ENCODE data around the gene VPS41.
"Not testable (repeated sequence)": the region's sequence is repeated elsewhere in the genome, so short reads cannot be mapped to it uniquely, and the experiment has no call there.

The VPS41 gene

GRCh38 chr7:38908759-38909335 lies at the start of gene VPS41:
Gene VPS41 (minus strand): TSS chr7:38909191. CDS start chr7:38909174, 17 bp downstream.
- DNase-seq, result peak; percentile 79

GRCh38 chr7:38955892-38956291 lies 46.9 kb upstream of the VPS41 start:
- DNase-seq, result no peak

- no peak for DNase-seq
These were observed 45.0 kb upstream of the VPS41 start for GRCh38 chr7:38953971-38954370.

- no peak for DNase-seq
These were observed 44.2 kb upstream of the VPS41 start for GRCh38 chr7:38953227-38953626.

DNA sequence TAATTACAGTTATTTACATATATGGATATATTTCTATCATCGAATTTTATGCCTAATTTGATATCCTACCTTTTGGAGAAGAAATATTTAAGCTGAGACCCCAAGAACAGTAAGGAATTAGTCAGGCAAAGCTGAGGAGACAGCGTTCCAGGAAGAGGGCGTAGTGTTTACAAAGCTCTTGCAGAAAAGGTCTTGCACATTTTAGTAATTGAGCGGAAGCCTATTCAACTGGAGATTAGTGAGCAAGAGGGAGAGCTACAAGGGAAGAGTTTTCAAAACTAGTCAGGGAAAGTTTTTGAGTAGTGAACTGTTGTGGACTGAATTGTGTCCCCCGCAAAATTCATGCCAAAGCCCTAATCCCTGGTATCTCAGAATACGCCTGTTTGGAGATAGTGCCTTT lies 42.2 kb upstream of the VPS41 start:
- DNase-seq, result no peak

DNA sequence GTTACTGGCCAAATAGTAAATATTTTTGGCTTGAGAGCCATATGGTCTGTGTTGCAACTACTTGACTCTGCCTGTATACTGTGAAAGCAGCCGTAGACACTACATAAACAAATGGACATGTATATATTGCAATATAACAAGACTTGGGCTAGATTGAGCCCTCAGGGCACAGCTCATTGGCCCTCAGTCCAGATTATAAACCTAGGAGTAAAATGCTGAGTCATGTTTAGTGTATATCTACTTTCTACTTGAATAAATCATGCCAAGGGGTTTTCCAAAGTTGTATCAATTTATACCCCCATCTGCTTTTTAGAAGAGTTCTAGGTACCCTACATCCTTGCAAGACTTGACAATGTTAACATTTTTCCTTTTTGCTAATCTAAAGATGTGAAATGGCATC lies 41.3 kb upstream of the VPS41 start:
- no peak for DNase-seq

- not testable (repeated sequence) for DNase-seq
These were observed 38.5 kb upstream of the VPS41 start for GRCh38 chr7:38947541-38947940.

DNA sequence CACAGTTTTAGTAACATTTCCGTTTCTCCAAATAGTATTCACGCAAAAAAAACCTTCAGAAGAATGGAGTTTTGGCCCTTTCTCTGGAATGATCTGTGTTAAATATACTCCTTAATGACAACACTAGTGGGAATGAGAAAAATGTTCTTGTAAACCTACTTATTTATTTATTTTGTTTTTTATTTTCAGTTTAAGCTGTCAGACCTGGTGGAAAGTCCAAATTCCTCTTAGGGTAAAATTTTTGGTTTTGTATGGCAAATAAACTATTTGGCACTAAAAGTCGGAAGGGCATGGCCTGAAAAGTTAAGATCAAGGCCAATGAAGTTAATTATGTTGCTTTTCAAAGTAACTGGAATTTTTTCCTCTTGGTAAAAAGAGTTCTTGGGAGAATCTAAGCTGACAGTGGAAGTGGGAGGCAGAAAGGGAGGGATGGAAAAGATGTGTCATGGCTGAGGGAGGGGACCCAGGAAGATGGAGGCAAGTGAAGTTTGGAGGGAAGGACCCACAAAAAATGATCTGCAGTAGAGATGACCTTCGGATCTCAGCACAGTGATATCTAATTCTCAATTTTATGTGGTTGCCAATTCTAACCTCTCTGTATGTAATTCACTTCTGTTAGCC lies 33.5 kb upstream of the VPS41 start:
- no peak for DNase-seq

- no peak for DNase-seq
These were observed 31.8 kb upstream of the VPS41 start for GRCh38 chr7:38940774-38941173.

DNA sequence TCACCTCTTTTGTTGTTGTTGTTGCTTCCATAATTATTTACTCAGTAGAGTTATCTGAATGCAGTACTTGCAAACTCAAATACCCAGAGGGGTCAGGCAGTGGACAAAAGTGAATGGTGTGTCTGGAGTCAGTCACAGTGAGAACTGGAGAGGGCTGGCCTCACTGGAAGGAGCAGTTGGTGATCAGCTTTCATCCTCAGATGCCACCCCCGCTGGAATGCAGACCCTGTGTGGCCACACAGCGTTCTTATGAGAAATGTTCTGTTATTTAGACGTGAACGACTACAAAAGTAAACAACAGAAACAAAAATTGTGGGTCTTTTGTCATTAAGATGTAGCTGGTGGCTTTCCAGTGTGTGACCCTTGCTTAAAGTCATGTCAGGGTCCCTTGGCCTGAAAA lies 29.6 kb upstream of the VPS41 start:
- no peak for DNase-seq

DNA sequence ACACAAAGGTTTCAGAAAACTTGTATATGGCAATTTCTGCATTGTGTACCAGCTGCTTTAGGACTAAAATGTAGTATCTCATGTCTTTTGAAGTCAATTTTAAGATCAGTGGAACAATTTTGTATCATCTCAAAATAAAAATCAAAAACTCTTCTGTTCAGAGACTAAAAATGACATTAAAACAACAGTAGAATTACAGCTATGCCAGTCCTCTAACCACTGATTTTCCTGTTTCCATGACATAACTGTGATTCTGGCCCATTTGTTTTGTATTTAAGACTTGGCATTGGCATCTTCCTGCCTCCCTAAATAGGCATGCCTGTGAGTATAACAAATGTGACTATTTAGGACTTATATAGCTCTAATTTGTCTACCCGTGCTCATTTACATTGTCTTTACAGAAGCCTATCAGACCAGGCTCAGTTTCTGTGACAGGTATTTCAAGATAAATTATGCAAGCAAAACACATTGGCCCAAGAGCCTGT lies 29.1 kb upstream of the VPS41 start:
- no peak for DNase-seq

DNA sequence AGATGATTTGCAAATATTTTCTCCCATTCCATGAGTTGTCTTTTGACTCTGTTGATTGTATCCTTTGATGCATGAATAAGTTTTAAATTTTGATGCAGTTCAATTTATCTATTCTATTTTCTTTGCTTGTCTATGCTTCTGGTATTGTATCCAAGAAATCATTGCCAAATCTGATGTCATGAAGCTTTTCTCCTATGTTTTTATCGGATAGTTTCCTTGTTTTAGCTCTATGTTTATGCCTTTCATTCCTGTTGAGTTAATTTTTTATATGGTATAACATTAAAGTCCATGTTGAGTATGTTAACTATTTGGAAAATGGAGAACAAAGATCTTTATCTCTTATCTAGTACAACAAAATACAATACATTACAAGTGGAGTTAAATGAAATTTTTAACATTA lies 27.6 kb upstream of the VPS41 start:
- no peak for DNase-seq

GRCh38 chr7:38934536-38934935 lies 25.5 kb upstream of the VPS41 start:
- DNase-seq, result no peak

- DNase-seq, result peak; percentile 40
These were observed 25.1 kb upstream of the VPS41 start for GRCh38 chr7:38934051-38934450.

- DNase-seq, result peak; percentile 65
These were observed 23.6 kb upstream of the VPS41 start for GRCh38 chr7:38932509-38933168.

- peak; percentile 64 for DNase-seq
These were observed 20.6 kb upstream of the VPS41 start for GRCh38 chr7:38929460-38930171.

- DNase-seq, result no peak
These were observed 19.5 kb upstream of the VPS41 start for GRCh38 chr7:38928506-38928905.

DNA sequence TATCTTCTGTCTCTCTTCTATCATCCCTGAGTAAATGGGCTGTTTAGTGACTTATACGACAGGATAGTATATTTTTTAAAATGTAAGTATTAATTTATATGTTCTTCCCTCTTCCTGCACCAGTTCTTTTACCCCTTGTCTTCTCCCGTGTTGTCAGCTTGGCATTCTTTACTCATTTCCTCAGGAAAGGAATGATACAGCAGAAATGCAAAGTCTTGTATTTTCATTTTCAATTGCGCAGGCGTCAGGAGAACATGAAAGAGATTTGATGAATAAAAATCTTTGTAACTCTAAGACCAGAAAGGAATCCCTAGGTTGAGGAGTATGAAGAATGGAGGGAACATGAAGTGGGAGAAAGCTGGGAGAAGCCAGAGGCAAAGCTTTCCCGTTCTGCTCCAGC lies 18.8 kb upstream of the VPS41 start:
- no peak for DNase-seq

DNA sequence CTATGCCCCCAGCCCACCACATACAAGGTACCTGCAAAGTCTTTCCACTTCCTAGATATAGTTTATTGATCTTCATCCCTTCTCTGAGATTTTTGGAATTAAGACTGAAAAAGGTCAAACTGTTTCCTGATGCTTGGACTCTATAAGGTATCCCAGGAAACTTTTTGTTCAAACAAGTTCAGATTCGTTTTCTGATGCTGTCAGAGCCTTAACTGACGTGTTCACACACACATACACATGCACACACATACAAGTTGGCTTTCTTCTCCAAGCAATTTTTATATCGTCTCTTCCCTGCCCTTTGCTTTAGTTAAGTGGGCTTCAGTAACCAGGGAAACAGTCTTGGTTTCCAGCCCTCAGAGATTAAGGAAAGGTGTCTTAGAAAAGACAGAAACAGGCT lies 11.7 kb upstream of the VPS41 start:
- DNase-seq, result no peak

DNA sequence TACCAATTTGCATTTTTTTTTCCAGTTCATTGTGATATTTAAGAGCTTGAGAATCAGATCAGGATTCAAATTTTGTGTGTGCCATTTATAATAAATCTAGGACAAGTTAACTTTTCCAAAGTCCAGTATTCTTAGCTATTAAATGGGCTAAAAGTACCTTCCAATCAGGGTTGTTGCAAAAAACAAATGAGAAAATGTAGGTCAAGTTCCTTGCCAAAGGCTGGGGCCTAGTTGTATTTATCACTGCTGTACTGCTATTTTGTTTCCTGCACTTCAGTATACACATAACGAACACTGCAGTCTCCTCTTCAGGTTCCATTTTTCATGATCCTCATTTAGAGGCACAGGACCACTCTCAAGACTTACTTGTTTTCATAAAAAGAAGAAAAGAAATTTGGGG lies 7.4 kb upstream of the VPS41 start:
- no peak for DNase-seq

GRCh38 chr7:38909870-38910269 lies 879 bp upstream of the VPS41 start:
- no peak for DNase-seq

- no peak for DNase-seq
These were observed 1.2 kb downstream of the VPS41 start for GRCh38 chr7:38907766-38908165.

DNA sequence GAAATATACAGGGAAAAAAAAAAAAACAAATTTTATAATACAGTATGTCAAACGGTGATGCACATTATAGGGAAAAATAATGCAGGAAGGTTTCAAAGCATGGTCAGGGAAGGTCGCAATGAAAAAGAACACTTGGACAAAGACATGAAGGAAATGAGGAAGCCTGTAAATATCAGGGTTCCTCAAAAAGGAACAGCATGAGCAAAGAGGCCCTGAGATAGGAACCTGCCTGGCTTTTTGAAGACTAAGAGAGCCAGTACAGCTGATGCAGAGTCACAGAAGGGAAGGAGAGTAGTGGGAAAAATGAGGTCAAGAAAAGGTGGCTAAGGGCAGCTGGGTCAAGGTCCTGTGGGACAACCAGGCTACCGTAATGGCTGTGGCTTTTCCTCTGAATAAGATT lies 1.9 kb downstream of the VPS41 start:
- no peak for DNase-seq

All from NCI-H2029 (cell line).